ENCODE results near the gene ZBTB20.

The ZBTB20 gene

DNA sequence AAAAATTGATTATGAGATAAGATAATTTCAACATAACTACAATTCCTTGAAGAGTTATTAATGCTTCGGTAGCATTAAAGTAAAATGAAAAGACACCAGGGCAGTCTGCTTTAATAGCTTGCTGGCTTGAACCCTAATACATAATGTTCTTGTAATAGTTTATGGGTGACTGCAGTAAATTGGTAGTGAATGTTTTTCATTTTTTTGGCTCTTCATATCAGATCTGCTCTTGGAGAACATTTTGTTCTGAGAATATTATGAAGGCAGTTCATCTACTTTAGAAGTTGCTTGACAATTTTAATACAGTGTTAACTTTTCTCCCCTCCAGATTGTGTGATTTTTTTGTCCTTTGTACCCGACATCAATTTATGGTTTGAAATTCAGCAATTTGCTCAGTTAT, 128.4 kb downstream of the ZBTB20 start:
- no peak for DNase-seq

DNA sequence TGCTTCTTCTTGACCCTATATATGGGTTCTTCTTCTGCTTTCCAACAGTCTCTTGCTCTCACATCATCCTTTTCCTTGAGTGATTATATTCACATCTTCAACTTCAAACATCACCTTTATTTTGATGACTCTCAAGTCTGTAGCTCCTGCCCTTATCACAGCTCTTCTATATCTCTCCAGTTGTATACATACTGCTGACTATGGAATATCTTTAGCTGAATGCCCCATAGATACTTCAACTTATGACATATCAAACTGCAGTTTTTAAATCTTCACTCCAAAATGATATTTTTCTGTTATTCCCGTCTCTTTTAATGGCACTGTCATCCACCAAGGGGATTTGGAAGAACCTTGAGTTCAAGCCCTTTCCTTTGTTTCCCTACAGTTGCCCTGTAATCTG, 139.1 kb downstream of the ZBTB20 start:
- DNase-seq = no peak

GRCh38 chr3:115004201-115005140, 142.6 kb downstream of the ZBTB20 start:
- no peak for DNase-seq

DNA sequence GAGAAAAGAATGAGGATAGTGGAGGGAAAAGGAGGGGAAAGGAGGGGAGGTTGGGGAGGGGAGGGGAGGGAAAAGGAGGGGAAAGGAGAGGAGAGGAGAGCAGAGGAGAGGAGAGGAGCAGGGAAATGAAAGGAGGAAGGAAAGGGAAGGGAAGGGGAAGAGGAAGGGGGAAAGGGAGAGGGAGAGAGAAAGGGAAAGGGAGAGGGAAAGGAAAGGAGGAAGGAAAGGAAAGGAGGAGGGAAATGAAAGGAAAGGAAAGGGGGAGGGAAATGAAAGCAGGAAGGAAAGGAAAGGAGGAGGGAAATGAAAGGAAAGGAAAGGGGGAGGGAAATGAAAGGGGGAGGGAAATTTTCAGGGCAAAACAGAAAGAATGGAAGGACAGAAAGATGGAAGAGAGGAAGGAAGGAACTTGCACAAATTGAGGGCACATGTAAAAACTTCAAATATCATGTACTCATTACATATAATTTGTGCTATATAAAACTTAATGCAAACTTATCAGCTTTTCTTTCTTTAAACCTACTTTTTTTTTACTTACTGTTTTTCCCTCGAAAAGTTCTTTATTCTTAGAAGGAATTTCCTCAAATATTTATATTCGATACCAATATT, 148.0 kb downstream of the ZBTB20 start:
- DNase-seq = no peak

DNA sequence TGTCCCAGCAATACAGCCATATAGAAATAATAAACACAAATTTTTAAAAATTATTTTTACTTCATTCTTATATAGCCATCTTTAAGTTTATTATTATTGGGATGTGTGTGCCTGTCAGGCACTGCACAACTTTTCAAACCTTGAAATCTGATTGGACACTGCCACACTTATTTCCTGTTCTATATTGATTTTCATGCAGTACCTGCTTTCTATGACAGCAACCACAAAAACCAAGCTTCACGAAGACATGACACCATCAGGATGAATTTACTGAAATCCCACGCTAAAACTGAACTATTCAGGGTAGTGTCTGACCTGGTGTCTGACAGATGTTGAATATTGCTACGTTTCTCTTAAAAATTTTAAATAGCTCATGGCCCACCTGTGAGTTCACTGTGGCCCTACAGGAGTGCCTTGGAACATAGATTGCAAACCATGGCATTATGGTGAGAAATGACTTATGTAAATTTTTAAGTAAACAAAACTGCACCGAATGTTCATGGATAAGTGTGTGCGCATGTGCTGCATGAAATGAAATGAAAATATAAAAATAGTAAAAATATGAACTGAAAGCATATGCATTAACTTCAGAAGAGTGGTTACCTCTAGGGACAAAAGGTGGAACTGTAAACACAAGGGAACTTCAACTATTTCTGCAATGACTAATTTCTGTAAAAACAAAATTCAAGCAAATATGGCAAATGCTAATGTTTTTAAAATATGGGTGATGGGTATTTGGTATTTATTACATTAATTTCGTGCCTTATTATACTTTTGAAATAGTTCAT, 152.3 kb downstream of the ZBTB20 start:
- no peak for DNase-seq

GRCh38 chr3:114985776-114986175, 161.3 kb downstream of the ZBTB20 start:
- no peak for DNase-seq

DNA sequence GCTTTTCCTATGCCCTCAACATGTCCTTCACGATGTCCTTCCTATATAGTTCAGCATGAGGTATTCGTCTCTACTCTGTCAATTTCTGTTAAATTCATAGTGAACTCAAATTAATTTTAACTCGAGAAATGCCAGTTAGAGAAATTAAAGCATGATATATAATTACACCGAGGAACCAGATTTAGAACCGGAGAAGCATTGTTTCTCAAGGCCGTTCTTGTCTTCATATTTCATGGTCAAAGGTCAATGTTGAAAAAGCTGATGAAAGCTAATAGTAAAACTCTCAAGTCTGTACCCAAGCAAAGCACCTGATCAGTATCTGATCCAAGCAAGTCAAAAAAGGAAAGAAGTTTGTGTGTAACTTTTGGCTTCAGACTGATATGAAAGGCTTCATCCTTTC, 163.8 kb downstream of the ZBTB20 start:
- no peak for DNase-seq

DNA sequence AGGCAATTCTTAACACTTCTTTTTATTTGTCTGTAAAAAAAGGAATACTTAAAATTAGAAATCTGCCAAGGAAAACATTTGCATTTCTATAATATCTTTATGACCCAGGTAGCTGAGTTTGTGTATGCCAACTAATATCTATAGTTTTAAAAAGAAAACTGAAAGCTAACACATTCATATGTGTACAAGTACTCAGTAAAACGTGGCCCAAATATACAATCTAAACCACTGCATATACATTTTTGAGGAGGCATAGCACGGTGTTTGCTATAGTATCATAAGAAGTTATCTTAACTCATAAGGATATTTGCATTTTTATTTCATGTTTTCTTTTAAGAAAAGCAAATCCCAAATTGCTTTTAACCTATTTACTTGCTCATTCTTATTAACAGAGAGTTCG, 172.7 kb downstream of the ZBTB20 start:
- DNase-seq = no peak

- no peak for DNase-seq
Observed at GRCh38 chr3:114973536-114973935, 173.6 kb downstream of the ZBTB20 start.

DNA sequence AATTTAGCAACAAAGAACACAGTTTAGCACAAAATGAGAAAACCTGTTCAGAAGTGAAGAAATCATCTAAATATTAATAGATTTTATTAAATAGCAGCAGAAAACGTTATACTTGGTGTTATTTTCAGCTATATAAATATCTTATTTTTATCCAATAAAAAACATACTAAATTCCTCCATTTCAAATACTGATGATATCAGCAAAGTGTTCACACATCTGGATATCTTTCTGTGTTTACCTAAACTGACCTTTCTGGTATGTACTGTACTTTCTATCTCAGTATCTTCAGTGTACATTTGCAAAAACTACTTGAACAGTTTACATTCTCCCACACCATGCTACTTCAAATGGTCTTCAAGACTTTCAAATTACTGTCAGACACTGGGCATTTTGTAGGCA, 179.9 kb downstream of the ZBTB20 start:
- DNase-seq = no peak

- DNase-seq = no peak
Observed at GRCh38 chr3:114962189-114962588, 184.9 kb downstream of the ZBTB20 start.

DNA sequence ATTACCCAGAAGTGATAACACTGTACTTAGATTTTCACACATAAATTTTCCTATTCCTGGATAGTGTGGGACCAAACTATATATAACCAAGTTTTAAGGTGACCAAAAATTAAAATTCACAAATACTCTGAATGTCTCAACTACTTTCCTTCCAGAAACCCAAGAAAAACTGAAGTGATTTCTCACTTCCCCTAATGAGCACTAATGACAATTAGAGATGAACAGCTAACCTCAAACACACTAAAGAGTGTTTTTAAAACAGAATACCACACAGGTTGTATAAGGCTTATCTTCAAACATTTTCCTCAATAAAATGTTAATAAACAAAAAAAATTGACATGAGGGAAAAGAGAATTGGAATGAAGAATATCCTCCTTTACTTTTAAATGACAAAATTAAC, 188.2 kb downstream of the ZBTB20 start:
- no peak for DNase-seq

- DNase-seq = no peak
Observed at GRCh38 chr3:114953800-114954199, 193.3 kb downstream of the ZBTB20 start.

- DNase-seq = no peak
Observed at GRCh38 chr3:114953215-114953799, 193.8 kb downstream of the ZBTB20 start.

DNA sequence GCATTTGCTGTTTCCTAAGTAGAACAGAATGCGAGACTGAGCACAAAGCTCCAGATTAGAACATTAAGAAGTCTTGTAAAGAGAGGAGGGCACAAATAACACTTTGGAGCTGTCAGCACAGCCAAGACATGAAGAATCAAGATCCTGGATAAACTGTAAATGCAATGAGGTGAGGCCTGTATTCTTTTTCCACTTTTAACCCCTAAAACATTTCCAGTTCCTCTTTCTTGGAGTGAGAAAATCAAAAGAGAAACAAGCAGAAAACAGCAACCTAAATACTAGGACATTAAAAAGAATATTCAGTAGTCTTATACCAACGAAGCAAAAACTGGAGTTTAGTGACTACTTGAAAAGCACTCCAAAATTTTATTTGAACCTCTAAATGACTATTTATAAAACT, 204.3 kb downstream of the ZBTB20 start:
- DNase-seq = no peak

GRCh38 chr3:114941626-114942309, 205.3 kb downstream of the ZBTB20 start:
- DNase-seq = no peak

GRCh38 chr3:114939920-114940319, 207.2 kb downstream of the ZBTB20 start:
- peak; percentile 39 for DNase-seq

GRCh38 chr3:114933407-114933806, 213.7 kb downstream of the ZBTB20 start:
- no peak for DNase-seq

DNA sequence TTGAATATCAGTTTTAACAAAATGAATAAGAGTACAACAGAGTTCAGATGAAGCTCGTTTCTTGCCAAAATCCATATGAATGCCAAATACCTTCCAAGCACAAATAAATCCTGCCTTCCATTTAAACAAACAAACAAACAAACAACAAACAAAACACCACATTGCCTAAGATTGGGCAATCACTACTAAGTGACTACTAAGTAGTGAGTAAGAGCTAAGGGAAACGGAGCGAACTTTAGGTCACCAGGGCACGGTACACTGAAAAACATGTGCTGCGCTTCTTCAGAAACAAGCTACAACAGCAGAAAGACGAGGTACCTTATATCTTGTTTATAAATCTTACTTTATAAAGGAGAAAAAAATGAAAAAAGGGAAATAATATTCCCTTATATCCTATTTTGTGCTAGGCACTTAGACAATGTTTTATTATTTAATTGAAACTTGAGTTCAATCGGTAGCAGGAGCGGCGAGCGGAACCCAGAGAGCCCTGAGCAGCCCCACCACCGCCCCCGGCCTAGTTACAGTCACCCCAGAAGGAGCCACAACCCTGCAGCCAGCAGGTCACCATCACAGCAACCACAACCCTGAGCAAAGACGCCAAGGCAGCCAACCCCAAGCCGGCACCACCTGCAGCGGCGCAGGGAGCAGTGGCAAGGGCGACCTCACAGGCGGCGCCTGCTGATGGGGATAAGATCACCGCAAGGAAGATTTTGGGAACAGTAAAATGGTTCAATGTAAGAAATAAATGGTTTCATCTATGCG, 216.9 kb downstream of the ZBTB20 start:
- DNase-seq = no peak

DNA sequence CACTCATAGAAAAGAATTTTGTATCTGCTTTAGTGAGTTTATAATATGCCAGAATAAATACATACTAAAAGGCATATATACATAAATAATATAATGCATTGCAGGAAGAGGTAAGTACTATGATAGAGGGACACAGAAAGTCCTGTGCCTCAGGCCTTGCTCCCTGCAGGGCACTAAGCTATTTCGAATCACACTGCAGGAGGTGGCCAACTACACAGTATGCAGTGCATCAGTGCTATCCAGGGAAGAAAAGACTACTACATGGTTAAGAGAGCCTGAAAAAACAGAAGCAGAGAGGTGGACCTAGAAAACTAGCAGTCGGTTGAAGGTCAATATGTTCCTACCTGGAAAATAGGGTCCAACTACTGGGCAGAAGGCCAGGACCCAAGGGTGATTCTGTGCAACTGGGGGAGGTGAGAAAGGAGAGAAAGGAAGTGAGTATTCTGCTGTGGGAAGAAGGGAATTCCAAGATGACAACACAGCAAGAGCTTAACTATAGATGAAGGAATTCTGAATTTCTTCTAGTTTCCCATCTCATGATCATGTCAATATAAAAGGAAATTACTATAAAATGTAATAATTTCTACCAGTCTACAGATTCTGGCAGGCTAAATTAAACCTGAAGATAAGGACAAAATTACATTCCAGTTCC, 218.0 kb downstream of the ZBTB20 start:
- no peak for DNase-seq

- DNase-seq = no peak
Observed at GRCh38 chr3:114904633-114905032, 242.5 kb downstream of the ZBTB20 start.
